ENCODE data around the gene ADAM10. TPM values are rescaled to one million over a fixed set of nuclear protein-coding genes. Genes with fewer than 3 reads are reported as not detected.
A peak's percentile ranks its signal among the peaks of the same experiment; 100 is the strongest.

Gene ADAM10
- total RNA-seq, 1 experiment from 2014 or later: 133 TPM

- TF ChIP-seq, protein P1, sequence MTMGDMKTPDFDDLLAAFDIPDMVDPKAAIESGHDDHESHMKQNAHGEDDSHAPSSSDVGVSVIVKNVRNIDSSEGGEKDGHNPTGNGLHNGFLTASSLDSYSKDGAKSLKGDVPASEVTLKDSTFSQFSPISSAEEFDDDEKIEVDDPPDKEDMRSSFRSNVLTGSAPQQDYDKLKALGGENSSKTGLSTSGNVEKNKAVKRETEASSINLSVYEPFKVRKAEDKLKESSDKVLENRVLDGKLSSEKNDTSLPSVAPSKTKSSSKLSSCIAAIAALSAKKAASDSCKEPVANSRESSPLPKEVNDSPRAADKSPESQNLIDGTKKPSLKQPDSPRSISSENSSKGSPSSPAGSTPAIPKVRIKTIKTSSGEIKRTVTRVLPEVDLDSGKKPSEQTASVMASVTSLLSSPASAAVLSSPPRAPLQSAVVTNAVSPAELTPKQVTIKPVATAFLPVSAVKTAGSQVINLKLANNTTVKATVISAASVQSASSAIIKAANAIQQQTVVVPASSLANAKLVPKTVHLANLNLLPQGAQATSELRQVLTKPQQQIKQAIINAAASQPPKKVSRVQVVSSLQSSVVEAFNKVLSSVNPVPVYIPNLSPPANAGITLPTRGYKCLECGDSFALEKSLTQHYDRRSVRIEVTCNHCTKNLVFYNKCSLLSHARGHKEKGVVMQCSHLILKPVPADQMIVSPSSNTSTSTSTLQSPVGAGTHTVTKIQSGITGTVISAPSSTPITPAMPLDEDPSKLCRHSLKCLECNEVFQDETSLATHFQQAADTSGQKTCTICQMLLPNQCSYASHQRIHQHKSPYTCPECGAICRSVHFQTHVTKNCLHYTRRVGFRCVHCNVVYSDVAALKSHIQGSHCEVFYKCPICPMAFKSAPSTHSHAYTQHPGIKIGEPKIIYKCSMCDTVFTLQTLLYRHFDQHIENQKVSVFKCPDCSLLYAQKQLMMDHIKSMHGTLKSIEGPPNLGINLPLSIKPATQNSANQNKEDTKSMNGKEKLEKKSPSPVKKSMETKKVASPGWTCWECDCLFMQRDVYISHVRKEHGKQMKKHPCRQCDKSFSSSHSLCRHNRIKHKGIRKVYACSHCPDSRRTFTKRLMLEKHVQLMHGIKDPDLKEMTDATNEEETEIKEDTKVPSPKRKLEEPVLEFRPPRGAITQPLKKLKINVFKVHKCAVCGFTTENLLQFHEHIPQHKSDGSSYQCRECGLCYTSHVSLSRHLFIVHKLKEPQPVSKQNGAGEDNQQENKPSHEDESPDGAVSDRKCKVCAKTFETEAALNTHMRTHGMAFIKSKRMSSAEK (CRISPR knock-in tag; IDR thresholded peaks at IDR 0.05; ENCODE audit: borderline replicate concordance): no peak
- TF ChIP-seq EMX1 (CRISPR knock-in tag; IDR thresholded peaks at IDR 0.05) (no peak), SMAD4 (CRISPR knock-in tag; IDR thresholded peaks at IDR 0.05) (no peak), ETV6 (CRISPR knock-in tag; IDR thresholded peaks at IDR 0.05) (peak; percentile 61), ZNF425 (CRISPR knock-in tag; conservative IDR thresholded peaks at IDR 0.05) (no peak), ZNF512 (CRISPR knock-in tag; IDR thresholded peaks at IDR 0.05; ENCODE audit: borderline replicate concordance) (no peak), KAT7 (CRISPR knock-in tag; IDR thresholded peaks at IDR 0.05; ENCODE audit: borderline replicate concordance) (no peak), CREM (CRISPR knock-in tag; IDR thresholded peaks at IDR 0.05) (no peak), ZNF219 (CRISPR knock-in tag; IDR thresholded peaks at IDR 0.05; ENCODE audit: borderline replicate concordance) (no peak), AR (CRISPR knock-in tag; IDR thresholded peaks at IDR 0.05) (no peak), E2F1 (CRISPR knock-in tag; IDR thresholded peaks at IDR 0.05) (no peak), ZNF232 (CRISPR knock-in tag; IDR thresholded peaks at IDR 0.05) (0 out of 2 replicates have a peak, but pooled peaks have one; percentile 32), ZBTB21 (CRISPR knock-in tag; IDR thresholded peaks at IDR 0.05; ENCODE audit: borderline replicate concordance) (no peak), ZNF121 (CRISPR knock-in tag; IDR thresholded peaks at IDR 0.05) (no peak), ZNF281 (CRISPR knock-in tag; IDR thresholded peaks at IDR 0.05) (no peak), NFYB (CRISPR knock-in tag; conservative IDR thresholded peaks at IDR 0.05; ENCODE audit: low read depth) (peak; percentile 52; the same call in 1 of the 2 replicates), IRF1 (CRISPR knock-in tag; IDR thresholded peaks at IDR 0.05) (no peak), TCF7 (CRISPR knock-in tag; IDR thresholded peaks at IDR 0.05; ENCODE audit: low read depth) (no peak)
- TF ChIP-seq, protein P2, sequence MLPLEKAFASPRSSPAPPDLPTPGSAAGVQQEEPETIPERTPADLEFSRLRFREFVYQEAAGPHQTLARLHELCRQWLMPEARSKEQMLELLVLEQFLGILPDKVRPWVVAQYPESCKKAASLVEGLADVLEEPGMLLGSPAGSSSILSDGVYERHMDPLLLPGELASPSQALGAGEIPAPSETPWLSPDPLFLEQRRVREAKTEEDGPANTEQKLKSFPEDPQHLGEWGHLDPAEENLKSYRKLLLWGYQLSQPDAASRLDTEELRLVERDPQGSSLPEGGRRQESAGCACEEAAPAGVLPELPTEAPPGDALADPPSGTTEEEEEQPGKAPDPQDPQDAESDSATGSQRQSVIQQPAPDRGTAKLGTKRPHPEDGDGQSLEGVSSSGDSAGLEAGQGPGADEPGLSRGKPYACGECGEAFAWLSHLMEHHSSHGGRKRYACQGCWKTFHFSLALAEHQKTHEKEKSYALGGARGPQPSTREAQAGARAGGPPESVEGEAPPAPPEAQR (CRISPR knock-in tag; IDR thresholded peaks at IDR 0.05): no peak
- TF ChIP-seq, protein P3, sequence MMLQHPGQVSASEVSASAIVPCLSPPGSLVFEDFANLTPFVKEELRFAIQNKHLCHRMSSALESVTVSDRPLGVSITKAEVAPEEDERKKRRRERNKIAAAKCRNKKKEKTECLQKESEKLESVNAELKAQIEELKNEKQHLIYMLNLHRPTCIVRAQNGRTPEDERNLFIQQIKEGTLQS (CRISPR knock-in tag; conservative IDR thresholded peaks at IDR 0.05): no peak
Measured at GRCh38 chr15:58749532-58750337, at the start of gene ADAM10 (continued).
